DND-41 (cell line): ENCODE data around the gene CTF1.

Experiments
- EZH2 ChIP-seq: IDR thresholded peaks from 3 replicates; pipeline ENCODE4 v1.6.1; 2012; ENCODE audit warnings: borderline replicate concordance, low read depth, mild to moderate bottlenecking, moderate library complexity, low read length, inconsistent platforms; ENCODE audit not compliant: severe bottlenecking
- TF ChIP-seq, protein P1 (sequence below): IDR thresholded peaks from 2 replicates; pipeline ENCODE4 v1.5.1; 2012; ENCODE audit warnings: borderline replicate concordance, low read length, moderate library complexity, mild to moderate bottlenecking; ENCODE audit not compliant: poor library complexity, severe bottlenecking; ENCODE audit errors: extremely low read depth

- TF ChIP-seq, protein P1, sequence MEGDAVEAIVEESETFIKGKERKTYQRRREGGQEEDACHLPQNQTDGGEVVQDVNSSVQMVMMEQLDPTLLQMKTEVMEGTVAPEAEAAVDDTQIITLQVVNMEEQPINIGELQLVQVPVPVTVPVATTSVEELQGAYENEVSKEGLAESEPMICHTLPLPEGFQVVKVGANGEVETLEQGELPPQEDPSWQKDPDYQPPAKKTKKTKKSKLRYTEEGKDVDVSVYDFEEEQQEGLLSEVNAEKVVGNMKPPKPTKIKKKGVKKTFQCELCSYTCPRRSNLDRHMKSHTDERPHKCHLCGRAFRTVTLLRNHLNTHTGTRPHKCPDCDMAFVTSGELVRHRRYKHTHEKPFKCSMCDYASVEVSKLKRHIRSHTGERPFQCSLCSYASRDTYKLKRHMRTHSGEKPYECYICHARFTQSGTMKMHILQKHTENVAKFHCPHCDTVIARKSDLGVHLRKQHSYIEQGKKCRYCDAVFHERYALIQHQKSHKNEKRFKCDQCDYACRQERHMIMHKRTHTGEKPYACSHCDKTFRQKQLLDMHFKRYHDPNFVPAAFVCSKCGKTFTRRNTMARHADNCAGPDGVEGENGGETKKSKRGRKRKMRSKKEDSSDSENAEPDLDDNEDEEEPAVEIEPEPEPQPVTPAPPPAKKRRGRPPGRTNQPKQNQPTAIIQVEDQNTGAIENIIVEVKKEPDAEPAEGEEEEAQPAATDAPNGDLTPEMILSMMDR = no peak
- TF ChIP-seq EZH2 = no peak
Measured at GRCh38 chr16:30946671-30947540, 50.5 kb downstream of the CTF1 start.
